Bone marrow (tissue), 2 donors: ENCODE results near the gene GRAMD1B.
A peak's percentile ranks its signal among the peaks of the same experiment; 100 is the strongest.

Experiments
- DNase-seq, 2 donors: peaks; one replicate each; lab custom pipeline; 2025; lab: John Stamatoyannopoulos, UW

GRAMD1B gene

DNA sequence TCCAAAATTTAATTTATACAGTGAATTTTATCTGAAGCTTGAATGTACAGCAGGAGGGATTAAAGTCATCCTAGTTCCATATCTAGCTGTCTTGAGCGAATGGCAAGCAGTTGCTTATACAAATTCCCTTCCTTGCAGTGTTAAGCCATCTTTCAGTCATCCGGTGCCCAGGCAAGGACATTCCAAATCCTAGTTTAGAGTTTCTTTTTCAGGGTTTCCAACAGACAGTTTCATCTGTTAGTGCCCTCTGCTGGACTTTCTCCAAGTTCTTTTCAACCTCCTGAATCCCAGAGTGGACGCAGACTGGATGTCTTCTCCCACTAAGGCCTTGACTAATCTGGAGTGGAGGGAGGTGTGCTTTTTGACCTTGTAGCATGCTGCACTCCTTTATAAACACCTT, 45.4 kb downstream of the GRAMD1B start:
- DNase-seq: no peak

DNA sequence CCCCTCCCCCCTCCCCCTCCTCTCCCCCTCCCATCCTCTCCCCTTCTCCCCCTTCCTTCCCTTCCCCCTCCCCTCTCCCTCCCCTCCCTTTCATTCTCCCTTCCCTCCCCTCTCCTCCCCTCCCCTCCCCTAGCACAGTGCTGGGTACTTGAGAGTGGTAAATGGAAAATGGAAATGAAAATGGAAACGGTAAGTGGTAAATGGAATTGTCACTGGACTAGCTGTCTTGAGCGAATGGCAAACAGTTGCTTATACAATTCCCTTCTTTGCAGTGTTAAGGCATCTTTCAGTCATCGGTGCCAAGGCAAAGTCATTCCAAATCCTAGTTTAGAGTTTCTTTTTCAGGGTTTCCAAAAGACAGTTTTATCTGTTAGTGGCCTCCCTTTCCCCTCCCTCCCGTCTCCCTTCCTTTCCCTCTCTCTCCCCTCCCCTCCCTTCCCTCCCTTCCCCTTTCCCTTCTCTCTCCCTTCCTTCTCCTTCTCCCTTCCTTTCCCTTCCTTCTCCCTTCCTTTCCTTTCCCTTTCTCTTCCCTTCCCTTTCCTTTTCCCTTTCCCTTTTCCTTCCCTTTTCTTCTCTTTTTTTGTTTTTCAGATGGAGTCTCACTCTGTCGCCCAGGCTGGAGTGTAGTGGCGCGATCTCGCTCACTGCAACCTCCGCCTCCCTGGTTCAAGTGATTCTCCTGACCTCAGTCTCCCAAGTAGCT, 47.3 kb downstream of the GRAMD1B start:
- no peak for DNase-seq

GRCh38 chr11:123478352-123478987, 48.4 kb downstream of the GRAMD1B start:
- peak; percentile 37 to 65 for DNase-seq

- no peak for DNase-seq
These were observed 49.2 kb downstream of the GRAMD1B start for GRCh38 chr11:123479048-123479837.

DNA sequence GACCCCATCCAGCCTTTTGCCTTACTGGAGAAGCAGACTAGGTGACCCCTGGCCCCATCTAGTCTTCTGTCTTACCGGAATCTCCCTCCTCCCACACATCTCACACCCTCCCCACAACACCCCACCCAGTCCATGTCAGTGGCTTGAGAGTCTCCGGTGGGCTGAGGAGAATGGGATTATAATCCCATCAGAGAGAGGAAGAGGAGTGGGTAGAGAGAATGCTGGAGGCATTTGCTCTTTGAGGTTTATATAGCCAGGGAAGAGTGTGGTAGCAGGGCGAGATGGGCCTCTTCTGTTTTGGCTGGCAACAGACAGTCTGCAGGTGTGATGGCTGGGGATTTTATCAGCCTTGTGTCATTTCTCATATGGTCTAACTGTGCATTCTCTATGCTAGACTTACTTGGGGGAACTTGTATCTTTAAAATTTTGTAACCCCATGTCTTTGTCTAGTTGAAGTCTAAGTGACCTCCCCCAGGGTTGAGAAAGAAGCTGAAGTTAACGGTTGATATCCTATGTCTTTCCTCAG, 50.3 kb downstream of the GRAMD1B start:
- no peak for DNase-seq

DNA sequence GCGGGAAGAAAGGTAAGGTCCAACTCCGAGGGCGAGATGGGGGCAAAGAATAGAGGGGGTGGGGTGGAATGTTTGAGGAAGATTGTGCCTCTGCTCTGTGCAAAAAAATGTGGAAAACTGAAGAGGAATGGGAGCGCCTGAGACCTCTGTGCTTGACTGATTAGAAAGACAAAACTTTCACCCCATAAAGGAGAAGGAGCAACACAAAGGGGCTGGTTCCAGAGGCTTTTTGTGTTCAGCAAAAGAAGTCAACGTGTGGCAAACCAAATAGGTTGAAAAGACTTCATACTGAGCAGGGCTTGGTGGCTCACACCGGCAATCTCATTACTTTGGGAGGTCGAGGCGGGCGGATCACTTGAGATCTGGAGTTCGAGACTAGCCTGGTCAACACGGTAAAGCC, 50.8 kb downstream of the GRAMD1B start:
- no peak for DNase-seq

GRCh38 chr11:123481640-123482039, 51.6 kb downstream of the GRAMD1B start:
- no peak for DNase-seq

GRCh38 chr11:123482218-123482617, 52.1 kb downstream of the GRAMD1B start:
- DNase-seq: no peak

GRCh38 chr11:123483058-123483457, 53.0 kb downstream of the GRAMD1B start:
- DNase-seq: no peak

GRCh38 chr11:123483466-123483865, 53.4 kb downstream of the GRAMD1B start:
- DNase-seq: no peak

GRCh38 chr11:123484448-123484847, 54.4 kb downstream of the GRAMD1B start:
- no peak for DNase-seq

- DNase-seq: no peak
These were observed 57.2 kb downstream of the GRAMD1B start for GRCh38 chr11:123487157-123487744.

- DNase-seq: no peak
These were observed 60.5 kb downstream of the GRAMD1B start for GRCh38 chr11:123490527-123490926.

- no peak for DNase-seq
These were observed 61.2 kb downstream of the GRAMD1B start for GRCh38 chr11:123491241-123491640.

DNA sequence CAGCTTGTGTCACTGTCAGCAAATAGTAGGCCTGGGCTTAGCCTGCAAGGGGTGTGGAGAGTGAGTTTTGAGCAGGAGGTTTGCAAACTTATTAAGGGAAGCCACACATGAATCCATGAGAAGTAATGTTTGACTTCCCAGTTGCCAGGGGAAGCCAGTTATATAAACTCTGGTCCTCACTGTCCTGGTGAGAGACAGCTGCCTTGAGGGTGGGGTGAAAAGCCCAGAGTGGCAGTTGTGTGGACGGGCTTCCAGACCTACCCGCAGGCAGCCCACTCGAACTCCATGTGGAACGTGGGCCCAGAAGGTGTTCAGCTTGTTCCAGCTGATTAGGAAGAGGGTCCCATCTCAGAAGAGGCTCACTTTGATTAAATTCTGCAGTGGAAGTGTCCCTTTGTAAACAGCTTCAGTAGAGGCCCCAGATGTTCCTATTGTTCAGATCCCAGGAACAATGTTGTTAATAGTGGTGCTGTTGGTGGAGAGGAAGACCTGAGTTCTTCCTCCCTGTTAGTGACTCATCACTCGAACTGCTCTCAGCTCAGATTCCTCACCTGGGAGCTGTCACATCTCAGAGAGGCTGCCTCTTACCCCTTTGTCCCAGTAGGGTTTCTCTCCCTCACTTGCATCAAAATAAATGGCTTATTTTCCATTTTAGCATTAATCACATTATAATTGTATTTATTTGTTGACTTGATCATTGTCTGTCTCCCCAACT, 63.4 kb downstream of the GRAMD1B start:
- DNase-seq: no peak

GRCh38 chr11:123494195-123495050, 64.4 kb downstream of the GRAMD1B start:
- no peak for DNase-seq

DNA sequence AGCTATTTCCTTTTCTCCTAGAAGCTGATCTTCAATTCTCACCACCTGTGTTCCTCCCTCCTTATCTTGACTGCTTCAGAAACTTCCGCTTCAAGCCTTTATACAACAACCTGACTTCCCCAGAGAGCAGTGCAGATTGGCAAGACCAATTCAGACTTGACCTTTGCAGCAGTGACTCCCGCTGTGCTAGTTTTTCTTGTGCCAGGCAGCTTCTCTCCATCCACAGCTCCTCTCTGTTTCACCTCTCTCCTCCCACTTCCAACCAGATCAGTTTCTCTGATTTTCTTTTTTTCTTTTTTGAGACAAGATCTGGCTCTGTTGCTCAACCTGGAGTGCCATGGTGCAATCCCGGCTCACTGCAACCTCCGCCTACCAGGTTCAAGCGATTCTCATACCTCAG, 74.3 kb downstream of the GRAMD1B start:
- no peak for DNase-seq

DNA sequence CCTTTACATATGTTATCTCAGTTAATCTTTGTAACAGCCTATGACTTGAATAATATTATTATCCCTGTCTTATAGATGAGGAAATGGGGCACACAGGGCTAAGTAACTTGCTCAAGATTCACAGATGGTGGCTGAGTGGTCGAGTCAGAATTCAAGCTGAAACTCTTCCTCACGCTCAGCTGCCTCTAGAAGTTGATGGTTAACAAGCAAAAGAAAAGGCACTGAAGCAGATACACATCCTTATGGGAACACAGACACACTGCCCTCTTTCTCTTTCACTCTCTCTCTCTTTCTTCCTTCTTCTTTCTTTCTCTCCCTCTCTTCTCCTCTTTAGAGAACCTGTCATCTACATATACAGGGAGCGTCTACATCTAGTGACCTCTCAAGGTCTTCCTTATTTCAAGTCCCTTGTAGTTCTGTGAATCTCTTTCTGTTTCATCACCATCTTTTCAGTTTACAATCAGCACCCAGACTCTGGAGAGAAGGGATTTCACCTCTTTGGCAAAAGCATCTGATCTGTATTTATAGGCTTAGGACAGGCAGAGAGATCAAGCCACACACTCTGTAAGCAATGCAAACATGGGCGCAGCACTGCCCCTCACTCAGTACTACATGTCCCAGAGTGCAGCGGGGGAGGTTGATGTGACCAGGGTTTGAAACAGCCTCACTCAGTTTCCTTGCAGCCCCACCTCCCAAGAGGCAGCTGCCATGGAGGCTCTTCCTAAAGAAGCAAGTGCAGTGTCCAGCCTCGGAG, 75.7 kb downstream of the GRAMD1B start:
- DNase-seq: no peak

DNA sequence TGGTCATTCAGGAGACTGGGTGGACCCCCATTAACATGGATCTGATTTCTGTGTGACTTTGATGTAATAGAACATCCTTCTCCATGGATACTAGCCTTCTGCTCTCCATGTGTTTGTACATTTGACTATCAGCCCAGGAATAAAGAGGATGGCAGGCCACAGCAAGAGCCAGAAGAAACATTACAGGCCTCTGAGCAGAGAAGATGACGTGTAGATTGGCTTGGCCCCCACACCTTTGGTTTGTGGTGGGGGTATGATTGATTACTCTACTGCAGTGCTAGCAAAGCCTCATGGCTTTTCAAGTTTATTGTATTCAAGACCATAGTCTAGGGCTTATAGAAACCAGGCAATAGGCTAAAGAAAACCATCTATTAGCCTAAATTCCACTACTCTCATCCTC, 77.0 kb downstream of the GRAMD1B start:
- DNase-seq: no peak
